HCT116 (cell line): Measurements from ENCODE around the gene IGSF11. TPM values are rescaled to one million over a fixed set of nuclear protein-coding genes. Genes with fewer than 3 reads are reported as not detected.

Experiments
- ATAC-seq: fragments of 200-7000 bp; cut with Tn5 transposase; 2 replicates; pipeline ENCODE4 v1.9.1; 2020; ENCODE audit warnings: mild to moderate bottlenecking, moderate library complexity
- BruUV-seq: library from RNA; stranded (reverse); fragments of 400-500 nt; replicated peaks from 2 replicates; lab custom pipeline; 2021; lab: Mats Ljungman, UMichigan
- CTCF ChIA-PET: fragments of 300-600 bp; sonication (Branson Sonifier 250); formaldehyde crosslinking; loops from one replicate; lab custom pipeline; 2021; ENCODE audit warnings: antibody characterized with exemption; lab: Charles Lee
- POLR2A ChIA-PET: fragments of 300-600, 350-600 bp; sonication (Branson Sonifier 250); formaldehyde crosslinking; loops from one replicate; lab custom pipeline; 2021; ENCODE audit warnings: antibody characterized with exemption; lab: Charles Lee
- RAD21 ChIA-PET, 2 experiments: fragments of 300-600 bp; sonication (Branson Sonifier 250); formaldehyde crosslinking; loops; one replicate each; lab custom pipeline; 2023; ENCODE audit warnings: low total read pairs in 2 of 2; ENCODE audit not compliant: uncharacterized antibody in 2 of 2, unreplicated experiment in 2 of 2, low non-redundant PET in 1 of 2; lab: Charles Lee
- DNase-seq: peaks from one replicate; pipeline ENCODE4 v3.0.0-alpha.2; 2010; ENCODE audit warnings: low read depth, low spot score
- H2AFZ ChIP-seq: fragments of 200-600 bp; shearing (Covaris generic), sonication (generic); 2 replicates; pipeline ENCODE4 v1.6.1; 2017; ENCODE audit warnings: low read depth, mixed run types, mixed read lengths, antibody characterized with exemption, low read length; ENCODE audit not compliant: poor library complexity, severe bottlenecking
- H3K27ac ChIP-seq: 2 replicates; pipeline ENCODE4 v1.5.1; 2012; ENCODE audit warnings: low read depth, low read length
- H3K27me3 ChIP-seq: fragments of 200-600 bp; sonication (generic); 2 replicates; pipeline ENCODE4 v1.6.1; 2016; ENCODE audit warnings: mixed run types, low read length, mixed read lengths; ENCODE audit not compliant: insufficient read depth
- H3K36me3 ChIP-seq, 2 experiments: fragments of 200-500 bp in 1 of 2; fragments of 200-600 bp in 1 of 2; sonication (Bioruptor generic) in 1 of 2; sonication (generic) in 1 of 2; 2 replicates each; pipeline versions ENCODE4 v1.5.1 to v1.6.1; 2014 to 2016; ENCODE audit warnings: low read length in 2 of 2, inconsistent platforms in 1 of 2, mixed read lengths in 1 of 2, mixed run types in 1 of 2; ENCODE audit not compliant: insufficient read depth in 2 of 2, control insufficient read depth in 1 of 2
- H3K4me1 ChIP-seq, 2 experiments: fragments of 200-600 bp in 1 of 2; sonication (generic) in 1 of 2; 2 replicates each; pipeline versions ENCODE4 v1.5.1 to v1.6.1; 2012 to 2017; ENCODE audit warnings: low read length in 2 of 2, inconsistent platforms in 1 of 2, mild to moderate bottlenecking in 1 of 2, mixed read lengths in 1 of 2, mixed run types in 1 of 2, moderate library complexity in 1 of 2; ENCODE audit not compliant: insufficient read depth in 2 of 2, control insufficient read depth in 1 of 2
- H3K4me2 ChIP-seq: fragments of 200-600 bp; sonication (generic); 2 replicates; pipeline ENCODE4 v1.6.1; 2017; ENCODE audit warnings: mixed run types, low read length, mixed read lengths
- H3K4me3 ChIP-seq, 2 experiments: fragments of 200-600 bp in 1 of 2; sonication (generic) in 1 of 2; replicated peaks in 1 of 2; 2 replicates each; pipeline ENCODE4 v1.5.1; 2011 to 2016; ENCODE audit warnings: low read length in 2 of 2, control low read depth in 1 of 2, low read depth in 1 of 2, mild to moderate bottlenecking in 1 of 2, mixed read lengths in 1 of 2, mixed run types in 1 of 2
- H3K79me2 ChIP-seq: fragments of 200-600 bp; sonication (generic); 2 replicates; pipeline ENCODE4 v1.6.1; 2017; ENCODE audit warnings: mild to moderate bottlenecking, mixed run types, low read length, moderate library complexity, mixed read lengths; ENCODE audit not compliant: insufficient read depth
- H3K9ac ChIP-seq: fragments of 200-600 bp; sonication (generic); 2 replicates; pipeline ENCODE4 v1.6.1; 2016; ENCODE audit warnings: low read length, mixed read lengths
- H3K9me2 ChIP-seq: fragments of 200-600 bp; sonication (generic), shearing (Covaris generic); 2 replicates; pipeline ENCODE4 v1.6.1; 2017; ENCODE audit warnings: mixed run types, mild to moderate bottlenecking, moderate library complexity; ENCODE audit not compliant: insufficient read depth
- H3K9me3 ChIP-seq, 2 experiments: fragments of 200-500 bp in 1 of 2; fragments of 200-600 bp in 1 of 2; sonication (Bioruptor generic) in 1 of 2; sonication (generic) in 1 of 2; 2 replicates each; pipeline ENCODE4 v1.6.1; 2014 to 2017; ENCODE audit warnings: low read length in 2 of 2, mixed read lengths in 2 of 2, inconsistent platforms in 1 of 2, low read depth in 1 of 2, mild to moderate bottlenecking in 1 of 2, mixed run types in 1 of 2, moderate library complexity in 1 of 2; ENCODE audit not compliant: control insufficient read depth in 1 of 2, insufficient read depth in 1 of 2
- H4K20me1 ChIP-seq: fragments of 200-600 bp; sonication (generic), shearing (Covaris generic); 2 replicates; pipeline ENCODE4 v1.6.1; 2017; ENCODE audit warnings: mixed run types, mild to moderate bottlenecking, moderate library complexity; ENCODE audit not compliant: insufficient read depth
- ATF3 ChIP-seq: IDR thresholded peaks from 2 replicates; pipeline ENCODE4 v1.6.1; 2012
- CBX3 ChIP-seq: IDR thresholded peaks from 2 replicates; pipeline ENCODE4 v1.6.1; 2012; ENCODE audit warnings: low read depth
- CEBPB ChIP-seq: IDR thresholded peaks from 2 replicates; pipeline ENCODE4 v1.6.1; 2012; ENCODE audit warnings: low read depth
- EGR1 ChIP-seq: IDR thresholded peaks from 2 replicates; pipeline ENCODE4 v1.6.1; 2012; ENCODE audit warnings: low read depth
- ELF1 ChIP-seq: IDR thresholded peaks from 2 replicates; pipeline ENCODE4 v1.6.1; 2012; ENCODE audit warnings: low read depth, borderline replicate concordance
- EZH2phosphoT487 ChIP-seq: fragments of 200-600 bp; IDR thresholded peaks from 2 replicates; pipeline ENCODE4 v1.6.1; 2018; ENCODE audit warnings: antibody characterized with exemption, borderline replicate concordance
- FOSL1 ChIP-seq: IDR thresholded peaks from 2 replicates; pipeline ENCODE4 v1.6.1; 2012; ENCODE audit warnings: low read depth
- MAX ChIP-seq: IDR thresholded peaks from 2 replicates; pipeline ENCODE4 v1.6.1; 2012
- POLR2A ChIP-seq: IDR thresholded peaks from 2 replicates; pipeline ENCODE4 v1.7.0; 2011; ENCODE audit warnings: borderline replicate concordance; ENCODE audit not compliant: insufficient read depth, insufficient read length; ENCODE audit errors: extremely low read depth
- POLR2AphosphoS5 ChIP-seq: IDR thresholded peaks from 2 replicates; pipeline ENCODE4 v1.6.1; 2011; ENCODE audit warnings: mild to moderate bottlenecking, low read depth, low read length, moderate library complexity
- RAD21 ChIP-seq: IDR thresholded peaks from 2 replicates; pipeline ENCODE4 v1.6.1; 2012; ENCODE audit warnings: low read depth, mild to moderate bottlenecking
- REST ChIP-seq: IDR thresholded peaks from 2 replicates; pipeline ENCODE4 v1.6.1; 2012; ENCODE audit warnings: low read depth
- SIN3A ChIP-seq: IDR thresholded peaks from 2 replicates; pipeline ENCODE4 v1.6.1; 2012; ENCODE audit warnings: low read depth
- SP1 ChIP-seq: IDR thresholded peaks from 2 replicates; pipeline ENCODE4 v1.6.1; 2012; ENCODE audit warnings: low read depth
- SRF ChIP-seq: IDR thresholded peaks from 2 replicates; pipeline ENCODE4 v1.6.1; 2012; ENCODE audit warnings: low read depth
- TCF7L2 ChIP-seq: IDR thresholded peaks from 2 replicates; pipeline ENCODE4 v1.7.0; 2011; ENCODE audit warnings: borderline replicate concordance, inconsistent platforms; ENCODE audit not compliant: insufficient read depth, insufficient read length; ENCODE audit errors: extremely low read depth
- ZBTB33 ChIP-seq: IDR thresholded peaks from 2 replicates; pipeline ENCODE4 v1.6.1; 2011; ENCODE audit warnings: mild to moderate bottlenecking, low read length, moderate library complexity; ENCODE audit not compliant: insufficient replicate concordance; ENCODE audit errors: extremely low read depth
- ZFX ChIP-seq: fragments of 450-650 bp; IDR thresholded peaks from 2 replicates; pipeline ENCODE4 v1.6.1; 2017
- intact Hi-C: fragments of 100-400 bp; cut with micrococcal nuclease; formaldehyde crosslinking; loops from 2 replicates; pipeline ENCODE4 v1.10.0; 2022
- total RNA-seq: library from RNA; stranded (reverse); gene quantifications from one replicate; pipeline ENCODE4 v1.2.1, GENCODE V29; 2021; ENCODE audit not compliant: unreplicated experiment

IGSF11 gene
- total RNA-seq, 1 experiment from 2014 or later: not detected

GRCh38 chr3:119033393-119034255 is 1.0 kb downstream of the IGSF11 start:
- ChIA-PET CTCF (interaction anchor here (1.6 to 3.0 kb wide), 2 partner anchors 68 to 149 kb away, joined by 3 to 42 read pairs; no protein-coding TSS in a partner anchor), POLR2A (no interaction called here)
- H3K9ac ChIP-seq: no peak overlapping the region
- peaks cover 0 to 12% of the 10 kb centered on the region in 2 experiments; a peak in 2 of 4 replicates for H3K4me1 ChIP-seq
- H3K9me2 ChIP-seq: no peaks in the 10 kb centered on the region
- BruUV-seq: no TSS peak
- intact Hi-C loops: loop anchor here (2.0 to 10.0 kb wide), 2 partner anchors 149 to 641 kb away; partner anchors contain the start of gene COX17
- no peaks in the 10 kb centered on the region for H4K20me1 ChIP-seq
- no peaks in the 10 kb centered on the region for H3K79me2 ChIP-seq
- no peak for DNase-seq
- H2AFZ ChIP-seq: no peak overlapping the region
- H3K9me3 ChIP-seq: no peaks in the 10 kb centered on the region
- ATAC-seq: no peak
- H3K27ac ChIP-seq: no peak overlapping the region
- no peak overlapping the region for H3K4me3 ChIP-seq
- no peak for TF ChIP-seq POLR2A
- no peak for TF ChIP-seq TCF7L2
- TF ChIP-seq RAD21: no peak
- TF ChIP-seq REST: no peak
- TF ChIP-seq POLR2AphosphoS5: no peak
- TF ChIP-seq SIN3A: no peak
- TF ChIP-seq EZH2phosphoT487: no peak
- TF ChIP-seq CBX3: no peak
- TF ChIP-seq ZBTB33: no peak
- TF ChIP-seq ATF3: no peak
- TF ChIP-seq SP1: no peak
- no peak for TF ChIP-seq ELF1
- TF ChIP-seq SRF: no peak
- TF ChIP-seq EGR1: no peak
- no peak for TF ChIP-seq CEBPB
- TF ChIP-seq FOSL1: no peak
- TF ChIP-seq MAX: no peak
- no peak for TF ChIP-seq ZFX
- TF ChIP-seq, all 23 proteins: peak for 0
- Histone ChIP-seq H3K27me3 (peaks cover 64% of the 10 kb centered on the region), H3K4me2 (peak overlapping the region; percentile 70; the same call in 1 of the 2 replicates), H3K36me3 (no peaks in the 10 kb centered on the region)
- RAD21 ChIA-PET: interaction anchor here in 1 of 2 experiments (1.5 kb wide), 1 partner anchor 150 kb away, joined by 4 read pairs; no protein-coding TSS in a partner anchor
